ENCODE data around the gene CALHM6. TPM values are rescaled to one million over a fixed set of nuclear protein-coding genes. Genes with fewer than 3 reads are reported as not detected.
A peak's percentile ranks its signal among the peaks of the same experiment; 100 is the strongest.

Gene CALHM6
- 0.32 TPM in 1 of 2 replicates, not detected in the other for total RNA-seq

DNA sequence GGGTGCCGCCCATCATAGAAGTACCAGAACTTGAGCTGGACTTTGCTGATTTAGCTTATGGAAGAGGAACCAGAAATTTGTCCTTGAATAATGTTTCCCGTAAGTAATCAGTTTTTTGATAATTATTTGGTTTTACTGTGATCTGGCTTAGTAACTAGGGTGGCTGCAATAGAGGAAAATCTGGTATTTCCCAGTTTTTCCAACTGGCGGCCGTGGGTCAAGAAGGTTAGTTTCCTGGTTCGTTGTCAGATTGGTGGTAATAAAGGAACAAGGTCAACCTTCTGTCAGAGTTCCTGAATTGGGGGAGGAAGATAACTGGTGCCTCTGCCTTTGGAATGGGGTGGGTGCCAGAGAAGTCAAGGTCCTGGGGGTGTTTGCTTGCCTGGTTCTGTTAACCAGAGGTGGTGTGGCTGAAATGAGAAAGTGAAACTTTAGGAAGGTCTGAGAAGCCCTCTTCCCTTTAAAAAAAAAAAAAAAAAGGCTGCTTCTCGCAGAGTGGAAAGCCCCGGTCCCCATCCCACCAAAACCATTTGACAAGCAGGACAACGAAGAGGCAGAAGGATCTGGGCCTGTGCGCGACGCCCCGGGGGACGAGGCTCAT is at the start of gene CALHM6:
Gene CALHM6 (plus strand): TSS at position 45 of the 601 bp plus-strand sequence. CDS start 555 bp downstream, at position 600.
- no peak for TF ChIP-seq CTCF (IDR thresholded peaks at IDR 0.05; ENCODE audit: insufficient read depth, low read depth, low read length)
- DNase-seq (ENCODE audit: low read depth) = no peak
- H3K4me3 ChIP-seq (ENCODE audit: low read depth, low read length) = peak within 1 kb of the TSS; percentile 48

- no peak for TF ChIP-seq CTCF (IDR thresholded peaks at IDR 0.05; ENCODE audit: insufficient read depth, low read depth, low read length)
- DNase-seq (ENCODE audit: low read depth) = no peak
- H3K4me3 ChIP-seq (ENCODE audit: low read depth, low read length) = no peak overlapping the region
Measured at GRCh38 chr6:116412270-116412669, 48.9 kb upstream of the CALHM6 start.

GRCh38 chr6:116413357-116413756 is 47.8 kb upstream of the CALHM6 start:
- no peak for DNase-seq (ENCODE audit: low read depth)
- TF ChIP-seq CTCF (IDR thresholded peaks at IDR 0.05; ENCODE audit: insufficient read depth, low read depth, low read length) = no peak
- H3K4me3 ChIP-seq (ENCODE audit: low read depth, low read length) = no peak overlapping the region

DNA sequence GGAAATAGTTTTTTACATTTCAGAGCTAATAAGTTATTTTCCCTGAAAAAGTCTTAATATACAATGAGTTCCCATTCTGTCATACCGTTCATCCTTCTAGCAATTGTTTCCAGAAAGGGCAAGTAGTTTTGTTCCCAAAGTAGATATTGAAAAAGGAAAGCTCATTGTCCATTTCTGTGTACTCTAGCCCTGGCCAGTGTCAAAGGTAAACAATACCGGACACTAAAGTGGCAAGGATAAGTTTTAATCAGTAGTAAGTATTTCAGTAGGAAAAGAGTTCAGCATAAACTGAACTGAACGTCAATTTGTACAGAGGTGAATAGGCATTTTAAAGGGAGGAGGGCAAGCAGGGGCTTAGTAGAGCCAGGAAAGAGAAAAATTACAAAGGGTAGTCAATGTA is 43.5 kb upstream of the CALHM6 start:
- no peak for TF ChIP-seq CTCF (IDR thresholded peaks at IDR 0.05; ENCODE audit: insufficient read depth, low read depth, low read length)
- H3K4me3 ChIP-seq (ENCODE audit: low read depth, low read length) = no peak overlapping the region

DNA sequence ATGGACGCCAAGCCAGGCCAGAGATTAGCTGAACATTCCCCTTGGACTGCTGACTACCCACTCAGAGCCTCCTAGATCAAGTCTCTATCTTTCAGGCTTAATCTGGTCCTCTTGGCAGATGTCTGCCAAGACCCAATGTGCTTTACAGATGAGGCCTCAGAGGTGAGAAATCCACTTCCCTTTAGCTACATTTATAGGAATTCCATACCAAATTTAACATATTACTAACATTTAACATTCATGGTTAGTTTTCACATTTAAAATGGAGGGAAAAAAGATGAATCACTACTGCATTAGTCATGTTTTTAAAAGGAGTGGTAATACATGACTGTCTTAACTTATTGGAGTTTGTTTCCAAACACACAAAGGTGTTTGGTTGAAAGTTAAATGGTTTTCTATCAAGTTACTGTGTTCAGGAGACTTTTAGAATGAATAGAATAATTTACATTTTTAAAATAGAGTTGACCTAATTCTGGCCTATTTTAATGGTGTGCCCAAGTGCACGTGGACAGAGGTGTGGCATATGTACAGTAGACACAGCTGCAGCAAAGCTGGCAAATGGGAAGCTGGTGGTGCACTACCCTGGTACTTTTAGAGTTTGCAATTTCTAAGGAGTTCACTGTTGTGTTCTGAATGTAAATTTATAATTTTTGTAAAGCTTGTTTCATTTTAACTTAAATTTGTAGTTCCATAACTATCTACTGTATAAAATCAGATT is 41.9 kb upstream of the CALHM6 start:
- no peak for DNase-seq (ENCODE audit: low read depth)
- H3K4me3 ChIP-seq (ENCODE audit: low read depth, low read length) = no peak overlapping the region
- TF ChIP-seq CTCF (IDR thresholded peaks at IDR 0.05; ENCODE audit: insufficient read depth, low read depth, low read length) = no peak

More for the DNA sequence above, 43.5 kb upstream of the CALHM6 start:
- DNase-seq (ENCODE audit: low read depth) = no peak

DNA sequence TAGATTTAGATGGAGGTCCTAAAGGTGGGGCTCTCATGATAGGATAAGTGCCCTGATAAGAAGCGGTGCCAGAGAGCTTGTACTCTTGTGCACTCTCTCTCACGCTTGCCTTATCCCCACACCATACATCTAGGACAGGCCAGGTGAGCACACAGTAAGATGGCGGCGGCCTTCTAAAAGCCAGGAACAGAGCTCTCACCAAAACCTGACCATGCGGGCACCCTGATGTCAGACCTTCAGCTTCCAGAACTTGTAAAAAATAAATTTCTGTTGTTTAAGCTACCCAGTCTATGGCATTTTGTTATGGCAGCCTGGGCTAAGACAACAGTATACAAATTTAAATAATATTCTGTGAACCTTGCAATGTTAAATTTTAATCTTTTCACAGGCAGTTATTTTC is 40.8 kb upstream of the CALHM6 start:
- no peak for TF ChIP-seq CTCF (IDR thresholded peaks at IDR 0.05; ENCODE audit: insufficient read depth, low read depth, low read length)
- H3K4me3 ChIP-seq (ENCODE audit: low read depth, low read length) = no peak overlapping the region
- no peak for DNase-seq (ENCODE audit: low read depth)
